CD4-positive, alpha-beta T cell (primary cell): ENCODE results near the gene ASS1. TPM values are rescaled to one million over a fixed set of nuclear protein-coding genes. Genes with fewer than 3 reads are reported as not detected.
A peak's percentile ranks its signal among the peaks of the same experiment; 100 is the strongest.

ENCODE experiments used
- ATAC-seq: fragments of 200-7000 bp; cut with Tn5 transposase; one replicate; pipeline ENCODE4 v1.10.0; 2022; ENCODE audit warnings: mild to moderate bottlenecking; ENCODE audit not compliant: poor library complexity
- CTCF ChIA-PET: fragments of 350-600 bp; sonication (Branson Sonifier 250); formaldehyde crosslinking; loops from one replicate; lab custom pipeline; 2021; ENCODE audit warnings: antibody characterized with exemption, inconsistent platforms; lab: Charles Lee
- POLR2A ChIA-PET: fragments of 350-600 bp; sonication (Branson Sonifier 250); formaldehyde crosslinking; loops from one replicate; lab custom pipeline; 2021; ENCODE audit warnings: antibody characterized with exemption, inconsistent platforms; lab: Charles Lee
- DNase-seq, 14 experiments: peaks; one replicate each; pipeline ENCODE4 v3.0.0-alpha.2; 2013 to 2020; ENCODE audit warnings: mixed read lengths in 2 of 14
- H3K27ac ChIP-seq, 2 donors: one replicate each; pipeline versions ENCODE4 v1.5.1 to v1.7.0; 2013; ENCODE audit warnings: low read length in 2 of 2, low read depth in 1 of 2, mild to moderate bottlenecking in 1 of 2
- H3K27me3 ChIP-seq, 2 experiments: 1 replicate in 1 of 2; 2 replicates in 1 of 2; pipeline versions ENCODE4 v1.6.1 to v1.7.0; 2013; ENCODE audit warnings: low read length in 2 of 2, control low read depth in 1 of 2, mild to moderate bottlenecking in 1 of 2, moderate library complexity in 1 of 2; ENCODE audit not compliant: insufficient read depth in 2 of 2, control insufficient read depth in 1 of 2
- H3K36me3 ChIP-seq: one replicate; pipeline ENCODE4 v1.6.1; 2013; ENCODE audit warnings: low read length, control low read depth; ENCODE audit not compliant: insufficient read depth
- H3K4me1 ChIP-seq: one replicate; pipeline ENCODE4 v1.6.1; 2013; ENCODE audit warnings: low read length, control low read depth; ENCODE audit not compliant: insufficient read depth
- H3K4me3 ChIP-seq: one replicate; pipeline ENCODE4 v1.5.1; 2013; ENCODE audit warnings: mild to moderate bottlenecking, low read length, moderate library complexity
- H3K9me3 ChIP-seq, 2 experiments: 1 replicate in 1 of 2; 2 replicates in 1 of 2; pipeline versions ENCODE4 v1.6.1 to v1.7.0; 2013; ENCODE audit warnings: low read length in 2 of 2, mild to moderate bottlenecking in 2 of 2, control low read depth in 1 of 2, moderate library complexity in 1 of 2; ENCODE audit not compliant: control insufficient read depth in 1 of 2, insufficient read depth in 1 of 2
- H3K27ac Mint-ChIP-seq: one replicate; pipeline ENCODE4 v1.8.0; 2020; ENCODE audit warnings: mixed read lengths
- H3K27me3 Mint-ChIP-seq: one replicate; pipeline ENCODE4 v1.8.0; 2021; ENCODE audit warnings: mixed read lengths
- H3K36me3 Mint-ChIP-seq: one replicate; pipeline ENCODE4 v1.8.0; 2021; ENCODE audit warnings: low read depth, mixed read lengths
- H3K4me1 Mint-ChIP-seq: one replicate; pipeline ENCODE4 v1.8.0; 2021; ENCODE audit warnings: low read depth, mixed read lengths
- H3K4me3 Mint-ChIP-seq: one replicate; pipeline ENCODE4 v1.8.0; 2020; ENCODE audit warnings: mild to moderate bottlenecking, mixed read lengths
- H3K9me3 Mint-ChIP-seq: one replicate; pipeline ENCODE4 v1.8.0; 2020; ENCODE audit warnings: mixed read lengths
- CTCF ChIP-seq: fragments of 200-600 bp; IDR thresholded peaks from one replicate; pipeline ENCODE4 v1.8.0; 2022; ENCODE audit warnings: antibody characterized with exemption, mild to moderate bottlenecking
- intact Hi-C, 2 experiments: fragments of 100-400 bp; cut with DNase I in 1 of 2; cut with micrococcal nuclease in 1 of 2; formaldehyde crosslinking; loops; one replicate each; pipeline versions ENCODE4 v1.15.1 to v1.9.0; 2023 to 2025; cut with DNase I, micrococcal nuclease
- total RNA-seq, 174 experiments: library from RNA in 2 of 174; stranded (reverse) in 2 of 174; gene quantifications; one replicate each; pipeline ENCODE4 v1.2.3 and lab custom pipeline; 2021 to 2026

The ASS1 gene
- total RNA-seq, 2 experiments from 2014 or later, result not detected

GRCh38 chr9:130513078-130513477 lies 68.3 kb downstream of the ASS1 start:
- intact Hi-C loops, result no loop called here
- ATAC-seq, result no peak

GRCh38 chr9:130518233-130518632 lies 73.5 kb downstream of the ASS1 start:
- H3K4me1 Mint-ChIP-seq, result no peaks in the 10 kb centered on the region
- H3K4me3 Mint-ChIP-seq, result no peak overlapping the region
- DNase-seq (no peak), ATAC-seq (no peak)
- intact Hi-C loops, result no loop called here
- Histone ChIP-seq H3K4me1 (no peaks in the 10 kb centered on the region), H3K9me3 (no peaks in the 10 kb centered on the region), H3K4me3 (no peak overlapping the region), H3K36me3 (no peaks in the 10 kb centered on the region), H3K27ac (no peak overlapping the region), H3K27me3 (peaks cover 4 to 5% of the 10 kb centered on the region in 2 experiments)
- CTCF ChIA-PET, result no interaction called here
- H3K27me3 Mint-ChIP-seq, result peaks cover 21% of the 10 kb centered on the region
- H3K27ac Mint-ChIP-seq, result no peak overlapping the region
- no peaks in the 10 kb centered on the region for H3K9me3 Mint-ChIP-seq
- POLR2A ChIA-PET, result no interaction called here
- TF ChIP-seq CTCF, result no peak
- no peaks in the 10 kb centered on the region for H3K36me3 Mint-ChIP-seq

More at GRCh38 chr9:130513078-130513477, 68.3 kb downstream of the ASS1 start:
- H3K36me3 Mint-ChIP-seq, result no peaks in the 10 kb centered on the region
- peaks cover 37% of the 10 kb centered on the region for H3K27me3 Mint-ChIP-seq
- no peak overlapping the region for H3K4me3 Mint-ChIP-seq
- H3K9me3 Mint-ChIP-seq, result peaks cover 8% of the 10 kb centered on the region
- POLR2A ChIA-PET, result no interaction called here
- Histone ChIP-seq H3K9me3 (no peaks in the 10 kb centered on the region), H3K27ac (no peak overlapping the region), H3K27me3 (peaks cover 4 to 15% of the 10 kb centered on the region in 2 experiments), H3K4me1 (no peaks in the 10 kb centered on the region), H3K4me3 (no peak overlapping the region), H3K36me3 (no peaks in the 10 kb centered on the region)
- CTCF ChIA-PET, result no interaction called here
- H3K4me1 Mint-ChIP-seq, result no peaks in the 10 kb centered on the region
- DNase-seq, result no peak
- TF ChIP-seq CTCF, result no peak
- H3K27ac Mint-ChIP-seq, result no peak overlapping the region

- TF ChIP-seq CTCF, result no peak
- no peaks in the 10 kb centered on the region for H3K9me3 ChIP-seq
- H3K9me3 Mint-ChIP-seq, result no peaks in the 10 kb centered on the region
- intact Hi-C loops, result no loop called here
- H3K27me3 ChIP-seq, result peaks cover 4 to 5% of the 10 kb centered on the region in 2 experiments
- ChIA-PET POLR2A (no interaction called here), CTCF (no interaction called here)
- H3K4me3 Mint-ChIP-seq, result no peak overlapping the region
- no peaks in the 10 kb centered on the region for H3K36me3 Mint-ChIP-seq
- no peaks in the 10 kb centered on the region for H3K36me3 ChIP-seq
- H3K4me1 ChIP-seq, result no peaks in the 10 kb centered on the region
- H3K4me3 ChIP-seq, result no peak overlapping the region
- DNase-seq, result peak in 1 of 14 experiments; percentile 5
- no peak overlapping the region for H3K27ac ChIP-seq
- no peak for ATAC-seq
- H3K27me3 Mint-ChIP-seq, result peaks cover 22% of the 10 kb centered on the region
- H3K27ac Mint-ChIP-seq, result no peak overlapping the region
- no peaks in the 10 kb centered on the region for H3K4me1 Mint-ChIP-seq
Observed at GRCh38 chr9:130518943-130519799, 74.4 kb downstream of the ASS1 start.
